ENCODE results near the gene CAMK2N2.

DNA sequence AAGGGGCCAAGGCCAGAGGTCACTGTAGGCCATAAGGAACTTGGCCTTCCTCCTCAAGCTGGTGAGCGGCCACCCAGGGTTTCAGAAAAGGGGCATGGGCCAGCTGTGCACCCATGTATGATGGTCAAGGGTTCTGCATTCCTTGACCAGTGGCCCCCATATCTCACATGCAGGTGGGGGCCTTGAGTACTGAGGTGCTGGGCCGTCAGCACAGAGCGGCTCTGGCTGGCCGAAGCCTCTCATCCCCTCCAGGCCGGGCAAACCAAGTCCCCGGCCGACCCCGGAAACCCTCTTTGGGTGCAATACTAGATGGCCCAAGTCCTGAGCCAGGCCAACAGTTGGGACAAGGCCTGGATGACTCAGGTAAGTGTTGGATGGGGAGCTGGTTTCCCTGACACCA, 22.1 kb downstream of the CAMK2N2 start:
- TF ChIP-seq, protein P1, sequence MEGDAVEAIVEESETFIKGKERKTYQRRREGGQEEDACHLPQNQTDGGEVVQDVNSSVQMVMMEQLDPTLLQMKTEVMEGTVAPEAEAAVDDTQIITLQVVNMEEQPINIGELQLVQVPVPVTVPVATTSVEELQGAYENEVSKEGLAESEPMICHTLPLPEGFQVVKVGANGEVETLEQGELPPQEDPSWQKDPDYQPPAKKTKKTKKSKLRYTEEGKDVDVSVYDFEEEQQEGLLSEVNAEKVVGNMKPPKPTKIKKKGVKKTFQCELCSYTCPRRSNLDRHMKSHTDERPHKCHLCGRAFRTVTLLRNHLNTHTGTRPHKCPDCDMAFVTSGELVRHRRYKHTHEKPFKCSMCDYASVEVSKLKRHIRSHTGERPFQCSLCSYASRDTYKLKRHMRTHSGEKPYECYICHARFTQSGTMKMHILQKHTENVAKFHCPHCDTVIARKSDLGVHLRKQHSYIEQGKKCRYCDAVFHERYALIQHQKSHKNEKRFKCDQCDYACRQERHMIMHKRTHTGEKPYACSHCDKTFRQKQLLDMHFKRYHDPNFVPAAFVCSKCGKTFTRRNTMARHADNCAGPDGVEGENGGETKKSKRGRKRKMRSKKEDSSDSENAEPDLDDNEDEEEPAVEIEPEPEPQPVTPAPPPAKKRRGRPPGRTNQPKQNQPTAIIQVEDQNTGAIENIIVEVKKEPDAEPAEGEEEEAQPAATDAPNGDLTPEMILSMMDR (IDR thresholded peaks at IDR 0.05; ENCODE audit: low read length) = no peak
- TF ChIP-seq EZH2 (IDR thresholded peaks at IDR 0.05; ENCODE audit: borderline replicate concordance, low read length) = no peak

All from OCI-LY1 (cell line).